ENCODE measurements around the gene LIPC.

LIPC gene

GRCh38 chr15:58388211-58388610, 43.6 kb upstream of the LIPC start:
- Histone ChIP-seq H3K4me2 (ENCODE audit: low read depth, low read length) (no peak overlapping the region), H3K79me2 (ENCODE audit: low read length) (no peaks in the 10 kb centered on the region), H3K9ac (ENCODE audit: low read length) (no peak overlapping the region), H3K27me3 (replicated peaks; ENCODE audit: insufficient read depth, low read length) (no peaks in the 10 kb centered on the region), H3K27ac (ENCODE audit: low read length) (no peak overlapping the region), H4K20me1 (ENCODE audit: insufficient read depth, low read length) (no peaks in the 10 kb centered on the region), H3K9me3 (replicated peaks; ENCODE audit: insufficient read depth, low read length) (no peaks in the 10 kb centered on the region), H3F3A (ENCODE audit: insufficient read depth, low read length) (no peaks in the 10 kb centered on the region), H3K4me1 (ENCODE audit: low read length) (peaks cover 8% of the 10 kb centered on the region; the same call in 1 of the 2 replicates), H3K4me3 (ENCODE audit: low read length) (no peak overlapping the region), H3K36me3 (replicated peaks; ENCODE audit: insufficient read depth, low read length) (no peaks in the 10 kb centered on the region), H2AFZ (ENCODE audit: low read length) (no peak overlapping the region), H3K9me2 (replicated peaks; ENCODE audit: insufficient read depth, low read length) (no peaks in the 10 kb centered on the region)
- DNase-seq: no peak
- TF ChIP-seq EZH2 (optimal IDR thresholded peaks at IDR 0.05; ENCODE audit: low read depth, low read length) (no peak), CTCF (IDR thresholded peaks at IDR 0.05; ENCODE audit: low read length) (no peak), EZH2phosphoT487 (IDR thresholded peaks at IDR 0.05; ENCODE audit: low read length) (no peak)

GRCh38 chr15:58390118-58390517, 41.7 kb upstream of the LIPC start:
- H3F3A ChIP-seq (ENCODE audit: insufficient read depth, low read length): no peaks in the 10 kb centered on the region
- H3K4me1 ChIP-seq (ENCODE audit: low read length): peaks cover 16% of the 10 kb centered on the region; the same call in 1 of the 2 replicates
- no peaks in the 10 kb centered on the region for H3K9me3 ChIP-seq (replicated peaks; ENCODE audit: insufficient read depth, low read length)
- TF ChIP-seq CTCF (IDR thresholded peaks at IDR 0.05; ENCODE audit: low read length) (no peak), EZH2 (optimal IDR thresholded peaks at IDR 0.05; ENCODE audit: low read depth, low read length) (no peak), EZH2phosphoT487 (IDR thresholded peaks at IDR 0.05; ENCODE audit: low read length) (no peak)
- no peaks in the 10 kb centered on the region for H3K9me2 ChIP-seq (replicated peaks; ENCODE audit: insufficient read depth, low read length)
- no peak for DNase-seq
- H4K20me1 ChIP-seq (ENCODE audit: insufficient read depth, low read length): no peaks in the 10 kb centered on the region
- H3K79me2 ChIP-seq (ENCODE audit: low read length): no peaks in the 10 kb centered on the region
- no peak overlapping the region for H2AFZ ChIP-seq (ENCODE audit: low read length)
- no peak overlapping the region for H3K27ac ChIP-seq (ENCODE audit: low read length)
- H3K4me3 ChIP-seq (ENCODE audit: low read length): no peak overlapping the region
- H3K9ac ChIP-seq (ENCODE audit: low read length): no peak overlapping the region
- H3K36me3 ChIP-seq (replicated peaks; ENCODE audit: insufficient read depth, low read length): no peaks in the 10 kb centered on the region
- H3K27me3 ChIP-seq (replicated peaks; ENCODE audit: insufficient read depth, low read length): no peaks in the 10 kb centered on the region
- no peak overlapping the region for H3K4me2 ChIP-seq (ENCODE audit: low read depth, low read length)

GRCh38 chr15:58390655-58391054, 41.1 kb upstream of the LIPC start:
- Histone ChIP-seq H3K4me2 (ENCODE audit: low read depth, low read length) (no peak overlapping the region), H3K4me3 (ENCODE audit: low read length) (no peak overlapping the region), H3K79me2 (ENCODE audit: low read length) (no peaks in the 10 kb centered on the region), H3K27ac (ENCODE audit: low read length) (no peak overlapping the region), H4K20me1 (ENCODE audit: insufficient read depth, low read length) (no peaks in the 10 kb centered on the region), H3K9me3 (replicated peaks; ENCODE audit: insufficient read depth, low read length) (no peaks in the 10 kb centered on the region), H2AFZ (ENCODE audit: low read length) (no peak overlapping the region), H3K9me2 (replicated peaks; ENCODE audit: insufficient read depth, low read length) (no peaks in the 10 kb centered on the region), H3K36me3 (replicated peaks; ENCODE audit: insufficient read depth, low read length) (no peaks in the 10 kb centered on the region), H3K9ac (ENCODE audit: low read length) (no peak overlapping the region), H3K27me3 (replicated peaks; ENCODE audit: insufficient read depth, low read length) (no peaks in the 10 kb centered on the region), H3F3A (ENCODE audit: insufficient read depth, low read length) (no peaks in the 10 kb centered on the region), H3K4me1 (ENCODE audit: low read length) (peaks cover 16% of the 10 kb centered on the region; the same call in 1 of the 2 replicates)
- TF ChIP-seq CTCF (IDR thresholded peaks at IDR 0.05; ENCODE audit: low read length) (no peak), EZH2phosphoT487 (IDR thresholded peaks at IDR 0.05; ENCODE audit: low read length) (no peak), EZH2 (optimal IDR thresholded peaks at IDR 0.05; ENCODE audit: low read depth, low read length) (no peak)
- no peak for DNase-seq
